Neural progenitor cell (in vitro differentiated cells): Measurements from ENCODE around the gene RNF214. TPM values are rescaled to one million over a fixed set of nuclear protein-coding genes. Genes with fewer than 3 reads are reported as not detected.

Source experiments
- DNase-seq: peaks from one replicate; pipeline ENCODE4 v3.0.0-alpha.2; 2016; ENCODE audit warnings: low spot score
- H2AFZ ChIP-seq: fragments of 200-600 bp; sonication (generic); replicated peaks from 2 replicates; pipeline ENCODE4 v1.6.1; 2016; ENCODE audit warnings: antibody characterized with exemption
- H3F3A ChIP-seq: fragments of 200-600 bp; sonication (generic); 2 replicates; pipeline ENCODE4 v1.6.1; 2016; ENCODE audit warnings: antibody characterized with exemption, low read depth
- H3K27ac ChIP-seq: fragments of 200-600 bp; sonication (generic); 2 replicates; pipeline ENCODE4 v1.5.1; 2016; ENCODE audit warnings: mild to moderate bottlenecking
- H3K27me3 ChIP-seq: fragments of 200-600 bp; sonication (generic); 2 replicates; pipeline ENCODE4 v1.6.1; 2016; ENCODE audit warnings: mild to moderate bottlenecking, moderate library complexity
- H3K36me3 ChIP-seq: fragments of 200-600 bp; sonication (generic); 2 replicates; pipeline ENCODE4 v1.5.1; 2016
- H3K4me1 ChIP-seq: fragments of 200-600 bp; sonication (generic); 2 replicates; pipeline ENCODE4 v1.6.1; 2016; ENCODE audit warnings: mixed run types
- H3K4me2 ChIP-seq: fragments of 200-600 bp; sonication (generic); 2 replicates; pipeline ENCODE4 v1.6.1; 2016
- H3K4me3 ChIP-seq: fragments of 200-600 bp; sonication (generic); 2 replicates; pipeline ENCODE4 v1.5.1; 2016
- H3K79me2 ChIP-seq: fragments of 200-600 bp; sonication (generic); 2 replicates; pipeline ENCODE4 v1.6.1; 2016; ENCODE audit warnings: low read depth
- H3K9ac ChIP-seq: fragments of 200-600 bp; sonication (generic); 2 replicates; pipeline ENCODE4 v1.6.1; 2016
- H3K9me3 ChIP-seq: fragments of 200-600 bp; sonication (generic); 2 replicates; pipeline ENCODE4 v1.5.1; 2016; ENCODE audit warnings: low read depth
- H4K20me1 ChIP-seq: fragments of 200-600 bp; sonication (generic); 2 replicates; pipeline ENCODE4 v1.6.1; 2016; ENCODE audit warnings: low read depth
- H3K27ac Mint-ChIP-seq: 3 replicates; pipeline ENCODE4 v1.8.0; 2021; ENCODE audit warnings: mixed read lengths
- H3K27me3 Mint-ChIP-seq: 2 replicates; pipeline ENCODE4 v1.8.0; 2022; ENCODE audit warnings: low read depth, mild to moderate bottlenecking, inconsistent platforms, moderate library complexity, mixed read lengths; ENCODE audit not compliant: insufficient read depth
- H3K36me3 Mint-ChIP-seq: 3 replicates; pipeline ENCODE4 v1.8.0; 2021; ENCODE audit warnings: mixed read lengths
- H3K4me1 Mint-ChIP-seq: 3 replicates; pipeline ENCODE4 v1.8.0; 2021; ENCODE audit warnings: mixed read lengths
- H3K4me3 Mint-ChIP-seq: 3 replicates; pipeline ENCODE4 v1.8.0; 2021; ENCODE audit warnings: mild to moderate bottlenecking, moderate library complexity, mixed read lengths
- H3K9me3 Mint-ChIP-seq: 3 replicates; pipeline ENCODE4 v1.8.0; 2020; ENCODE audit warnings: mixed read lengths
- EZH2 ChIP-seq: fragments of 200-600 bp; sonication (generic); IDR thresholded peaks from 2 replicates; pipeline ENCODE4 v1.6.1; 2017; ENCODE audit warnings: antibody characterized with exemption, mild to moderate bottlenecking, moderate library complexity
- EZH2phosphoT487 ChIP-seq: fragments of 200-600 bp; sonication (generic); IDR thresholded peaks from 2 replicates; pipeline ENCODE4 v1.6.1; 2017; ENCODE audit warnings: antibody characterized with exemption
- total RNA-seq: library from RNA; depleted of rRNA; stranded (reverse); fragments of >200 nt; gene quantifications from 2 replicates; pipeline ENCODE4 v1.2.3, GENCODE V29; 2015; ENCODE audit warnings: low replicate concordance
- TF ChIP-seq, protein P1 (sequence below): fragments of 200-600 bp; sonication (generic); IDR thresholded peaks from 2 replicates; pipeline ENCODE4 v1.5.1; 2017; ENCODE audit warnings: antibody characterized with exemption, mild to moderate bottlenecking

RNF214 gene
- total RNA-seq, 1 donor from 2014 or later: 43.6 TPM

- Histone ChIP-seq H3K4me3 (no peak overlapping the region), H3K9me3 (no peaks in the 10 kb centered on the region)
- no peak for DNase-seq
Measured at GRCh38 chr11:117189191-117189940, 43.1 kb upstream of the RNF214 start.

GRCh38 chr11:117189941-117190544 lies 42.4 kb upstream of the RNF214 start:
- Histone ChIP-seq H3K4me3 (no peak overlapping the region), H3K36me3 (no peaks in the 10 kb centered on the region), H3K9ac (no peak overlapping the region), H3K4me1 (no peaks in the 10 kb centered on the region), H3K79me2 (no peaks in the 10 kb centered on the region), H4K20me1 (no peaks in the 10 kb centered on the region), H3K4me2 (no peak overlapping the region), H3F3A (no peaks in the 10 kb centered on the region), H3K27me3 (no peaks in the 10 kb centered on the region), H3K9me3 (no peaks in the 10 kb centered on the region), H2AFZ (no peak overlapping the region), H3K27ac (no peak overlapping the region)
- Mint-ChIP-seq H3K27ac (no peak overlapping the region), H3K36me3 (peaks cover 6% of the 10 kb centered on the region), H3K9me3 (no peaks in the 10 kb centered on the region), H3K4me1 (no peaks in the 10 kb centered on the region), H3K27me3 (peaks cover 2% of the 10 kb centered on the region), H3K4me3 (no peak overlapping the region)
- TF ChIP-seq, protein P1, sequence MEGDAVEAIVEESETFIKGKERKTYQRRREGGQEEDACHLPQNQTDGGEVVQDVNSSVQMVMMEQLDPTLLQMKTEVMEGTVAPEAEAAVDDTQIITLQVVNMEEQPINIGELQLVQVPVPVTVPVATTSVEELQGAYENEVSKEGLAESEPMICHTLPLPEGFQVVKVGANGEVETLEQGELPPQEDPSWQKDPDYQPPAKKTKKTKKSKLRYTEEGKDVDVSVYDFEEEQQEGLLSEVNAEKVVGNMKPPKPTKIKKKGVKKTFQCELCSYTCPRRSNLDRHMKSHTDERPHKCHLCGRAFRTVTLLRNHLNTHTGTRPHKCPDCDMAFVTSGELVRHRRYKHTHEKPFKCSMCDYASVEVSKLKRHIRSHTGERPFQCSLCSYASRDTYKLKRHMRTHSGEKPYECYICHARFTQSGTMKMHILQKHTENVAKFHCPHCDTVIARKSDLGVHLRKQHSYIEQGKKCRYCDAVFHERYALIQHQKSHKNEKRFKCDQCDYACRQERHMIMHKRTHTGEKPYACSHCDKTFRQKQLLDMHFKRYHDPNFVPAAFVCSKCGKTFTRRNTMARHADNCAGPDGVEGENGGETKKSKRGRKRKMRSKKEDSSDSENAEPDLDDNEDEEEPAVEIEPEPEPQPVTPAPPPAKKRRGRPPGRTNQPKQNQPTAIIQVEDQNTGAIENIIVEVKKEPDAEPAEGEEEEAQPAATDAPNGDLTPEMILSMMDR: no peak
- TF ChIP-seq EZH2phosphoT487: no peak
- TF ChIP-seq EZH2: no peak
- DNase-seq: no peak

More at GRCh38 chr11:117189191-117189940, 43.1 kb upstream of the RNF214 start:
- no peaks in the 10 kb centered on the region for H4K20me1 ChIP-seq
- H2AFZ ChIP-seq: no peak overlapping the region
- no peaks in the 10 kb centered on the region for H3K4me1 ChIP-seq
- H3K4me2 ChIP-seq: no peak overlapping the region
- Mint-ChIP-seq H3K27ac (no peak overlapping the region), H3K4me3 (no peak overlapping the region), H3K9me3 (no peaks in the 10 kb centered on the region), H3K27me3 (peaks cover 2% of the 10 kb centered on the region), H3K36me3 (peaks cover 5% of the 10 kb centered on the region), H3K4me1 (no peaks in the 10 kb centered on the region)
- H3F3A ChIP-seq: no peaks in the 10 kb centered on the region
- TF ChIP-seq, protein P1: no peak
- TF ChIP-seq EZH2 (no peak), EZH2phosphoT487 (no peak)
- H3K27me3 ChIP-seq: no peaks in the 10 kb centered on the region
- no peaks in the 10 kb centered on the region for H3K36me3 ChIP-seq
- H3K79me2 ChIP-seq: no peaks in the 10 kb centered on the region
- H3K27ac ChIP-seq: no peak overlapping the region
- no peak overlapping the region for H3K9ac ChIP-seq

- H3K27ac ChIP-seq: no peak overlapping the region
- no peaks in the 10 kb centered on the region for H3K9me3 Mint-ChIP-seq
- no peaks in the 10 kb centered on the region for H3K9me3 ChIP-seq
- H3K9ac ChIP-seq: no peak overlapping the region
- H3K4me1 ChIP-seq: no peaks in the 10 kb centered on the region
- no peaks in the 10 kb centered on the region for H3K79me2 ChIP-seq
- H3K27ac Mint-ChIP-seq: no peak overlapping the region
- peaks cover 2% of the 10 kb centered on the region for H3K27me3 Mint-ChIP-seq
- H3K27me3 ChIP-seq: no peaks in the 10 kb centered on the region
- no peak overlapping the region for H3K4me3 Mint-ChIP-seq
- TF ChIP-seq EZH2 (no peak), EZH2phosphoT487 (no peak)
- TF ChIP-seq, protein P1: no peak
- H3K4me1 Mint-ChIP-seq: no peaks in the 10 kb centered on the region
- no peak overlapping the region for H3K4me3 ChIP-seq
- H3K36me3 Mint-ChIP-seq: peaks cover 12% of the 10 kb centered on the region
- H3K4me2 ChIP-seq: no peak overlapping the region
- no peak for DNase-seq
- H3K36me3 ChIP-seq: no peaks in the 10 kb centered on the region
- no peak overlapping the region for H2AFZ ChIP-seq
- H4K20me1 ChIP-seq: no peaks in the 10 kb centered on the region
- no peaks in the 10 kb centered on the region for H3F3A ChIP-seq
Measured at GRCh38 chr11:117191680-117192400, 40.6 kb upstream of the RNF214 start.
